ENCODE data around the gene ARFGEF3. TPM values are rescaled to one million over a fixed set of nuclear protein-coding genes. Genes with fewer than 3 reads are reported as not detected.

ARFGEF3 gene
- total RNA-seq, 2 experiments from 2014 or later: 0.72 TPM

- no peak for DNase-seq
- no peaks in the 10 kb centered on the region for H3K9me3 Mint-ChIP-seq
- H3K27ac Mint-ChIP-seq: no peak overlapping the region
- intact Hi-C loops (cut with micrococcal nuclease): no loop called here
- no peaks in the 10 kb centered on the region for H3K4me1 Mint-ChIP-seq (ENCODE audit: low read depth)
- CTCF ChIA-PET: no interaction called here
- H3K36me3 Mint-ChIP-seq (ENCODE audit: low read depth): no peaks in the 10 kb centered on the region
- H3K4me3 Mint-ChIP-seq: no peak overlapping the region
- H3K27me3 Mint-ChIP-seq (ENCODE audit: low read depth): peaks cover 3% of the 10 kb centered on the region
Measured at GRCh38 chr6:138129190-138129589, 32.5 kb upstream of the ARFGEF3 start.

- Mint-ChIP-seq H3K27ac (no peak overlapping the region), H3K4me1 (ENCODE audit: low read depth) (no peaks in the 10 kb centered on the region), H3K27me3 (ENCODE audit: low read depth) (peaks cover 26% of the 10 kb centered on the region), H3K9me3 (no peaks in the 10 kb centered on the region), H3K36me3 (ENCODE audit: low read depth) (no peaks in the 10 kb centered on the region), H3K4me3 (no peak overlapping the region)
- intact Hi-C loops (cut with micrococcal nuclease): no loop called here
- CTCF ChIA-PET: no interaction called here
- DNase-seq: no peak
Measured at GRCh38 chr6:138142806-138143205, 18.9 kb upstream of the ARFGEF3 start.

- Mint-ChIP-seq H3K9me3 (no peaks in the 10 kb centered on the region), H3K4me1 (ENCODE audit: low read depth) (no peaks in the 10 kb centered on the region), H3K4me3 (no peak overlapping the region), H3K36me3 (ENCODE audit: low read depth) (no peaks in the 10 kb centered on the region), H3K27ac (no peak overlapping the region), H3K27me3 (ENCODE audit: low read depth) (peaks cover 20% of the 10 kb centered on the region)
- DNase-seq: no peak
- CTCF ChIA-PET: no interaction called here
- intact Hi-C loops (cut with micrococcal nuclease): no loop called here
Measured at GRCh38 chr6:138145402-138145801, 16.3 kb upstream of the ARFGEF3 start.

GRCh38 chr6:138146544-138146943, 15.2 kb upstream of the ARFGEF3 start:
- no peak for DNase-seq
- intact Hi-C loops (cut with micrococcal nuclease): no loop called here
- Mint-ChIP-seq H3K4me1 (ENCODE audit: low read depth) (no peaks in the 10 kb centered on the region), H3K27me3 (ENCODE audit: low read depth) (peaks cover 20% of the 10 kb centered on the region), H3K4me3 (no peak overlapping the region), H3K9me3 (no peaks in the 10 kb centered on the region), H3K27ac (no peak overlapping the region), H3K36me3 (ENCODE audit: low read depth) (no peaks in the 10 kb centered on the region)
- CTCF ChIA-PET: no interaction called here

GRCh38 chr6:138155443-138155842, 6.3 kb upstream of the ARFGEF3 start:
- Mint-ChIP-seq H3K4me1 (ENCODE audit: low read depth) (no peaks in the 10 kb centered on the region), H3K9me3 (peaks cover 4% of the 10 kb centered on the region), H3K27ac (no peak overlapping the region), H3K36me3 (ENCODE audit: low read depth) (no peaks in the 10 kb centered on the region), H3K4me3 (no peak overlapping the region), H3K27me3 (ENCODE audit: low read depth) (peaks cover 30% of the 10 kb centered on the region)
- DNase-seq: no peak
- CTCF ChIA-PET: interaction anchor here (1.1 kb wide), 1 partner anchor 23 kb away, joined by 5 read pairs; no protein-coding TSS in a partner anchor
- intact Hi-C loops (cut with micrococcal nuclease): no loop called here

- Mint-ChIP-seq H3K4me3 (no peak overlapping the region), H3K9me3 (peaks cover 3% of the 10 kb centered on the region), H3K27ac (no peak overlapping the region), H3K36me3 (ENCODE audit: low read depth) (no peaks in the 10 kb centered on the region), H3K4me1 (ENCODE audit: low read depth) (peaks cover 11% of the 10 kb centered on the region), H3K27me3 (ENCODE audit: low read depth) (peaks cover 45% of the 10 kb centered on the region)
- DNase-seq: no peak
- intact Hi-C loops (cut with micrococcal nuclease): no loop called here
- CTCF ChIA-PET: no interaction called here
Measured at GRCh38 chr6:138157986-138158638, 3.6 kb upstream of the ARFGEF3 start.

GRCh38 chr6:138159246-138159645, 2.5 kb upstream of the ARFGEF3 start:
- H3K4me1 Mint-ChIP-seq (ENCODE audit: low read depth): peaks cover 11% of the 10 kb centered on the region

GRCh38 chr6:138160329-138161087, 1.2 kb upstream of the ARFGEF3 start:
- no peaks in the 10 kb centered on the region for H3K9me3 Mint-ChIP-seq
- peaks cover 11% of the 10 kb centered on the region for H3K4me1 Mint-ChIP-seq (ENCODE audit: low read depth)
- H3K27ac Mint-ChIP-seq: no peak overlapping the region
- intact Hi-C loops (cut with micrococcal nuclease): loop anchor here (1.0 to 2.0 kb wide), 2 partner anchors 44 to 244 kb away; partner anchors contain the start of gene HEBP2
- CTCF ChIA-PET: interaction anchor here (0.7 kb wide), 1 partner anchor 18 kb away, joined by 3 read pairs; no protein-coding TSS in a partner anchor
- H3K27me3 Mint-ChIP-seq (ENCODE audit: low read depth): peaks cover 57% of the 10 kb centered on the region
- no peak for DNase-seq
- no peaks in the 10 kb centered on the region for H3K36me3 Mint-ChIP-seq (ENCODE audit: low read depth)
- H3K4me3 Mint-ChIP-seq: peak overlapping the region; percentile 62

More at GRCh38 chr6:138159246-138159645, 2.5 kb upstream of the ARFGEF3 start:
- CTCF ChIA-PET: no interaction called here
- no peak overlapping the region for H3K4me3 Mint-ChIP-seq
- H3K27ac Mint-ChIP-seq: no peak overlapping the region
- no peak for DNase-seq
- no peaks in the 10 kb centered on the region for H3K9me3 Mint-ChIP-seq
- peaks cover 53% of the 10 kb centered on the region for H3K27me3 Mint-ChIP-seq (ENCODE audit: low read depth)
- H3K36me3 Mint-ChIP-seq (ENCODE audit: low read depth): no peaks in the 10 kb centered on the region
- intact Hi-C loops (cut with micrococcal nuclease): no loop called here

- Mint-ChIP-seq H3K27ac (no peak overlapping the region), H3K9me3 (no peaks in the 10 kb centered on the region), H3K4me1 (ENCODE audit: low read depth) (peaks cover 11% of the 10 kb centered on the region), H3K4me3 (peak overlapping the region; percentile 62), H3K36me3 (ENCODE audit: low read depth) (no peaks in the 10 kb centered on the region), H3K27me3 (ENCODE audit: low read depth) (peaks cover 57% of the 10 kb centered on the region)
- intact Hi-C loops (cut with micrococcal nuclease): loop anchor here (1.0 to 2.0 kb wide), 2 partner anchors 44 to 243 kb away; partner anchors contain the start of gene HEBP2
- CTCF ChIA-PET: no interaction called here
- DNase-seq: peak; percentile 14
Measured at GRCh38 chr6:138161088-138161337, 726 bp upstream of the ARFGEF3 start.

GRCh38 chr6:138162111-138162954, 594 bp downstream of the ARFGEF3 start:
- H3K4me3 Mint-ChIP-seq: peak overlapping the region; percentile 68
- intact Hi-C loops (cut with micrococcal nuclease): loop anchor here (2.0 kb wide), 1 partner anchor 346 kb away; no protein-coding TSS in a partner anchor
- DNase-seq: peak; percentile 6
- no peaks in the 10 kb centered on the region for H3K36me3 Mint-ChIP-seq (ENCODE audit: low read depth)
- H3K4me1 Mint-ChIP-seq (ENCODE audit: low read depth): peaks cover 11% of the 10 kb centered on the region
- CTCF ChIA-PET: no interaction called here
- H3K27me3 Mint-ChIP-seq (ENCODE audit: low read depth): peaks cover 58% of the 10 kb centered on the region
- H3K27ac Mint-ChIP-seq: no peak overlapping the region
- H3K9me3 Mint-ChIP-seq: no peaks in the 10 kb centered on the region

GRCh38 chr6:138162955-138163575, 1.3 kb downstream of the ARFGEF3 start:
- Mint-ChIP-seq H3K36me3 (ENCODE audit: low read depth) (no peaks in the 10 kb centered on the region), H3K4me1 (ENCODE audit: low read depth) (peaks cover 11% of the 10 kb centered on the region), H3K27me3 (ENCODE audit: low read depth) (peaks cover 62% of the 10 kb centered on the region), H3K4me3 (peak overlapping the region; percentile 68), H3K27ac (no peak overlapping the region), H3K9me3 (no peaks in the 10 kb centered on the region)
- DNase-seq: no peak
- CTCF ChIA-PET: no interaction called here
- intact Hi-C loops (cut with micrococcal nuclease): loop anchor here (2.0 kb wide), 1 partner anchor 346 kb away; no protein-coding TSS in a partner anchor

GRCh38 chr6:138175596-138175995, 13.9 kb downstream of the ARFGEF3 start:
- H3K27me3 Mint-ChIP-seq (ENCODE audit: low read depth): peaks cover 18% of the 10 kb centered on the region
- no peak for DNase-seq
- H3K36me3 Mint-ChIP-seq (ENCODE audit: low read depth): no peaks in the 10 kb centered on the region
- intact Hi-C loops (cut with micrococcal nuclease): no loop called here
- H3K4me1 Mint-ChIP-seq (ENCODE audit: low read depth): no peaks in the 10 kb centered on the region
- H3K27ac Mint-ChIP-seq: no peak overlapping the region
- CTCF ChIA-PET: no interaction called here
- no peak overlapping the region for H3K4me3 Mint-ChIP-seq
- peaks cover 20% of the 10 kb centered on the region for H3K9me3 Mint-ChIP-seq
